GM12873 (cell line): ENCODE measurements around the gene MSI2.

ENCODE experiments used
- CTCF ChIP-seq: IDR thresholded peaks from 2 replicates; pipeline ENCODE4 v1.5.1; 2012; ENCODE audit warnings: low read depth, mild to moderate bottlenecking, moderate library complexity, low read length, control low read depth; ENCODE audit not compliant: insufficient read depth; ENCODE audit errors: missing control alignments

Gene MSI2

GRCh38 chr17:57689254-57689653 lies 432.9 kb downstream of the MSI2 start:
- no peak for TF ChIP-seq CTCF

GRCh38 chr17:57691939-57692338 lies 435.6 kb downstream of the MSI2 start:
- TF ChIP-seq CTCF, result no peak

- TF ChIP-seq CTCF, result no peak
Observed at GRCh38 chr17:57692770-57693169, 436.4 kb downstream of the MSI2 start.

- TF ChIP-seq CTCF, result no peak
Observed at GRCh38 chr17:57694051-57694450, 437.7 kb downstream of the MSI2 start.

- no peak for TF ChIP-seq CTCF
Observed at GRCh38 chr17:57696050-57696449, 439.7 kb downstream of the MSI2 start.

- TF ChIP-seq CTCF, result no peak
Observed at GRCh38 chr17:57697197-57697596, 440.9 kb downstream of the MSI2 start.

- no peak for TF ChIP-seq CTCF
Observed at GRCh38 chr17:57697891-57698711, 441.8 kb downstream of the MSI2 start.
